ENCODE data around the gene ABLIM2. TPM values are rescaled to one million over a fixed set of nuclear protein-coding genes. Genes with fewer than 3 reads are reported as not detected.

ABLIM2 gene
- total and polyA plus RNA-seq, 2 donors (not counting 1 experiment from before 2014, with no cell fraction given), result 3.3 to 79.0 TPM

DNA sequence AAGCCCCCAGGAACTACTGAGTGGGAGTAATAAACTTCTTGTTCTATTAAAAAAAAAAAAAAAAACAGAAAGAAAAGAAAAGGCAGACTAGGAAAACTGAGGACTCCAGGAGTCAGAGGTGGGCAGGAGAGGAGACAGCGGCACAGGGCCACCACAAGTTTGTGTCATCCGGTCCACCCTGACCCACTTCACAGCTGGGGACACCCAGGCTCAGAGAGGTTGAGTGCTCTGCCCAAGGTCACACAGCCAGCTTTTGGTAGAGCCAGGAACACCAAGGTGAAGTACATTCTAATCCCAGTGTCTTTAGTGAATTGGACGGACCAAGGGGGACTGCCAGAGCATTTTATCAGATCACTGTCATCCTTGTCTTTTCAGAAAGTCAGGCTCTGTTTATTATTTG is 16.4 kb upstream of the ABLIM2 start:
- no peaks in the 10 kb centered on the region for H3K79me2 ChIP-seq (ENCODE audit: control insufficient read depth, insufficient read depth, low read length)
- no peak for DNase-seq
- Mint-ChIP-seq H3K4me3 (no peak overlapping the region), H3K9me3 (ENCODE audit: insufficient read depth) (no peaks in the 10 kb centered on the region), H3K27ac (no peak overlapping the region), H3K4me1 (peaks cover 19% of the 10 kb centered on the region), H3K27me3 (no peaks in the 10 kb centered on the region)
- POLR2A ChIA-PET, result interaction anchor here (2.2 kb wide), 1 partner anchor 16 kb away, joined by 15 read pairs; the partner anchor contains the start of gene ABLIM2
- H3K4me2 ChIP-seq (replicated peaks; ENCODE audit: low read depth, low read length, poor library complexity, severe bottlenecking), result no peak overlapping the region
- no peak overlapping the region for H2AFZ ChIP-seq (ENCODE audit: insufficient read depth, low read depth, low read length, poor library complexity, severe bottlenecking)
- ATAC-seq (ENCODE audit: low read depth), result no peak
- no peak overlapping the region for H3K27ac ChIP-seq (ENCODE audit: low read length in 2 of 2)
- H3K4me1 ChIP-seq (ENCODE audit: control insufficient read depth in 2 of 2, insufficient read depth in 2 of 2, low read length in 2 of 2), result peaks cover 18 to 28% of the 10 kb centered on the region in 2 donors
- peaks cover 0 to 22% (median 0%) of the 10 kb centered on the region in 3 donors for H3K9me3 ChIP-seq (ENCODE audit: control extremely low read depth in 1 of 3, control insufficient read depth in 2 of 3, insufficient read depth in 1 of 3, low read length in 2 of 3)
- 100% methylated on average over 3 of the region's 3 CpGs for WGBS (ENCODE audit: insufficient coverage)
- no peak overlapping the region for H3K9ac ChIP-seq (ENCODE audit: low read length)
- no peaks in the 10 kb centered on the region for H4K20me1 ChIP-seq (ENCODE audit: control insufficient read depth, insufficient read depth, low read length, poor library complexity, severe bottlenecking)
- no peaks in the 10 kb centered on the region for H3K36me3 ChIP-seq (replicated peaks in 1 of 2; ENCODE audit: control extremely low read depth in 1 of 2, control insufficient read depth in 1 of 2, extremely low read depth in 1 of 2, insufficient read depth in 2 of 2, low read length in 1 of 2)
- CTCF ChIA-PET, result interaction anchor here (0.6 to 5.7 kb wide), 7 partner anchors 11 to 371 kb away, joined by 3 to 127 read pairs (median 32); partner anchors contain the start of gene SH3TC1
- no peak overlapping the region for H3K4me3 ChIP-seq (ENCODE audit: control extremely low read depth in 1 of 5, extremely low read depth in 1 of 5, insufficient read depth in 1 of 5, low read depth in 2 of 5, low read length in 4 of 5)
- H3K27me3 ChIP-seq (replicated peaks in 1 of 4; ENCODE audit: control extremely low read depth in 1 of 4, control insufficient read depth in 3 of 4, insufficient read depth in 4 of 4, low read length in 3 of 4), result no peaks in the 10 kb centered on the region
- TF ChIP-seq EZH2 (IDR thresholded peaks at IDR 0.05; ENCODE audit: borderline replicate concordance, insufficient read depth, low read depth, low read length, poor library complexity, severe bottlenecking), result no peak
- TF ChIP-seq CTCF (IDR thresholded peaks at IDR 0.05), result no peak
- intact Hi-C loops (cut with micrococcal nuclease), result no loop called here

DNA sequence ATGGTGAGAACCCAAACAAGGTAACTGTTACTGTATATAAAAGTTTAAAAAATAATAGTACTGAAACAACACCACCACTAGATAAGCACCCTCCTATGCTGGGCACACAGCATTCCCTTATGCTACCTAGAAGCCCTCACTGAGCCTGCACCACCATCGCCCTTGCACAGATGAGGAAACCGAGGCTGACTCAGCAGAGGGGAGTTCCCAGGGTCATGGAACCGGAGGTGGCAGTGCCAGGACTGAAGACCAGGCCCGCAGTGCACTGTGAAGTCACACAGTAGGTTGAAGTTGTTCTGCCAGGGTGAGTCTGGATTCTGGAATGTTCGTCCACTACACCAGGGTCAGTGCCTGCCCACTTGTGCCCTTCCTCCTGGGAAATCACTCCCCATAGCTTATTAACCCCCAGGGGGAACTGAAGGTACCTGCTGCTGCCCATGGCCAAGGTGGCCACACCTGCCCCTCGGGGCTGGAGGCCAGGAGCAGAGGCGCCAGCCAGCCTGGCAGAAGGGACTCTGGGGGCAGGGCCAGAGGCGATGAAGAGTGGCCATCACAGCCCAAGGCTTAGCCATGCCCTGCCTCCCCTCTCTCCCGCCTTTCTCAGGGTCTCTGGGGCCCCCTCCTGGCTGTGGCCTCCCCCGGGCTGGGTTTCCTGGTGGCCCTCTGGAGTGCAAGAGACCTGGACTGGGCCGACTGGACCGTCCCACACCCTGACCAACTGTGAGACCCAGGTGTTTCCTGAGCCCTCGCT is 15.1 kb upstream of the ABLIM2 start:
- ChIA-PET CTCF (interaction anchor here (0.8 to 5.7 kb wide), 8 partner anchors 8 to 368 kb away, joined by 3 to 127 read pairs (median 10); partner anchors contain the start of genes ABLIM2 and SH3TC1), POLR2A (interaction anchor here (2.1 to 2.9 kb wide), 3 partner anchors 11 to 25 kb away, joined by 13 to 31 read pairs (median 26); partner anchors contain the start of genes ABLIM2 and SH3TC1)
- intact Hi-C loops (cut with micrococcal nuclease), result loop anchor here (2.0 kb wide), 1 partner anchor 55 kb away; no protein-coding TSS in a partner anchor
- no peaks in the 10 kb centered on the region for H3K27me3 Mint-ChIP-seq
- H3K27ac Mint-ChIP-seq, result no peak overlapping the region
- H3K4me1 Mint-ChIP-seq, result peaks cover 19% of the 10 kb centered on the region
- Histone ChIP-seq H3K79me2 (ENCODE audit: control insufficient read depth, insufficient read depth, low read length) (no peaks in the 10 kb centered on the region), H3K9me3 (ENCODE audit: control extremely low read depth in 1 of 3, control insufficient read depth in 2 of 3, insufficient read depth in 1 of 3, low read length in 2 of 3) (peaks cover 0 to 34% (median 3%) of the 10 kb centered on the region in 3 donors), H3K4me3 (ENCODE audit: control extremely low read depth in 1 of 5, extremely low read depth in 1 of 5, insufficient read depth in 1 of 5, low read depth in 2 of 5, low read length in 4 of 5) (no peak overlapping the region), H2AFZ (ENCODE audit: insufficient read depth, low read depth, low read length, poor library complexity, severe bottlenecking) (no peak overlapping the region), H3K27me3 (replicated peaks in 1 of 4; ENCODE audit: control extremely low read depth in 1 of 4, control insufficient read depth in 3 of 4, insufficient read depth in 4 of 4, low read length in 3 of 4) (no peaks in the 10 kb centered on the region), H3K4me1 (ENCODE audit: control insufficient read depth in 2 of 2, insufficient read depth in 2 of 2, low read length in 2 of 2) (peaks cover 18 to 28% of the 10 kb centered on the region in 2 donors), H3K36me3 (replicated peaks in 1 of 2; ENCODE audit: control extremely low read depth in 1 of 2, control insufficient read depth in 1 of 2, extremely low read depth in 1 of 2, insufficient read depth in 2 of 2, low read length in 1 of 2) (no peaks in the 10 kb centered on the region), H3K27ac (ENCODE audit: low read length in 2 of 2) (no peak overlapping the region), H3K9ac (ENCODE audit: low read length) (no peak overlapping the region), H3K4me2 (replicated peaks; ENCODE audit: low read depth, low read length, poor library complexity, severe bottlenecking) (no peak overlapping the region), H4K20me1 (ENCODE audit: control insufficient read depth, insufficient read depth, low read length, poor library complexity, severe bottlenecking) (no peaks in the 10 kb centered on the region)
- no peak for TF ChIP-seq EZH2 (IDR thresholded peaks at IDR 0.05; ENCODE audit: borderline replicate concordance, insufficient read depth, low read depth, low read length, poor library complexity, severe bottlenecking)
- no peak for TF ChIP-seq CTCF (IDR thresholded peaks at IDR 0.05)
- H3K4me3 Mint-ChIP-seq, result no peak overlapping the region
- no peaks in the 10 kb centered on the region for H3K9me3 Mint-ChIP-seq (ENCODE audit: insufficient read depth)
- ATAC-seq (ENCODE audit: low read depth), result no peak
- no peak for DNase-seq
- WGBS (ENCODE audit: insufficient coverage), result 80% methylated on average over 12 of the region's 13 CpGs
